Loucy (cell line): ENCODE results near the gene NIPBL.

ENCODE experiments used
- H2AFZ ChIP-seq: fragments of 200-600 bp; sonication (generic); 2 replicates; pipeline ENCODE4 v1.6.0; 2016; ENCODE audit warnings: antibody characterized with exemption, mild to moderate bottlenecking, low read length, moderate library complexity
- H3F3A ChIP-seq: fragments of 200-600 bp; 2 replicates; pipeline ENCODE4 v1.6.0; 2016; ENCODE audit warnings: antibody characterized with exemption, low read depth, mild to moderate bottlenecking
- H3K27me3 ChIP-seq: fragments of 200-600 bp; sonication (generic); 2 replicates; pipeline ENCODE4 v1.6.1; 2014; ENCODE audit warnings: low read length, mild to moderate bottlenecking; ENCODE audit not compliant: insufficient read depth, poor library complexity, severe bottlenecking
- H3K36me3 ChIP-seq: fragments of 200-600 bp; sonication (generic); 2 replicates; pipeline ENCODE4 v1.6.1; 2016; ENCODE audit warnings: low read length; ENCODE audit not compliant: insufficient read depth
- H3K4me1 ChIP-seq: fragments of 200-600 bp; sonication (generic); 2 replicates; pipeline ENCODE4 v1.5.1; 2014; ENCODE audit warnings: low read length, mild to moderate bottlenecking; ENCODE audit not compliant: insufficient read depth, poor library complexity, severe bottlenecking
- H3K4me2 ChIP-seq: fragments of 200-600 bp; sonication (generic); 2 replicates; pipeline ENCODE4 v1.6.0; 2014; ENCODE audit warnings: antibody characterized with exemption, low read length, low read depth, mild to moderate bottlenecking; ENCODE audit not compliant: poor library complexity, severe bottlenecking
- H3K4me3 ChIP-seq: fragments of 200-600 bp; sonication (generic); 2 replicates; pipeline ENCODE4 v1.5.1; 2014; ENCODE audit warnings: low read length, mild to moderate bottlenecking, mixed read lengths; ENCODE audit not compliant: poor library complexity, severe bottlenecking
- H3K79me2 ChIP-seq: fragments of 200-600 bp; sonication (generic); 2 replicates; pipeline ENCODE4 v1.6.1; 2014; ENCODE audit warnings: low read length; ENCODE audit not compliant: insufficient read depth
- H3K9ac ChIP-seq: fragments of 200-600 bp; sonication (generic); 2 replicates; pipeline ENCODE4 v1.6.0; 2014; ENCODE audit warnings: mild to moderate bottlenecking, low read depth, low read length, moderate library complexity; ENCODE audit not compliant: poor library complexity, severe bottlenecking
- H3K9me2 ChIP-seq: fragments of 200-600 bp; sonication (generic); replicated peaks from 2 replicates; pipeline ENCODE4 v1.6.1; 2016; ENCODE audit warnings: low read depth, low read length, mixed read lengths
- H3K9me3 ChIP-seq: fragments of 200-600 bp; sonication (generic); 2 replicates; pipeline ENCODE4 v1.6.1; 2014; ENCODE audit warnings: mild to moderate bottlenecking, antibody characterized with exemption, low read length, low read depth; ENCODE audit not compliant: insufficient read depth
- H4K20me1 ChIP-seq: fragments of 200-600 bp; sonication (generic); 2 replicates; pipeline ENCODE4 v1.6.0; 2014; ENCODE audit warnings: antibody characterized with exemption, low read length, mild to moderate bottlenecking; ENCODE audit not compliant: insufficient read depth, poor library complexity, severe bottlenecking
- EZH2phosphoT487 ChIP-seq: fragments of 200-600 bp; IDR thresholded peaks from 2 replicates; pipeline ENCODE4 v1.6.1; 2018; ENCODE audit warnings: antibody characterized with exemption, mild to moderate bottlenecking, moderate library complexity, borderline replicate concordance
- TF ChIP-seq, protein P1 (sequence below): fragments of 200-600 bp; sonication (generic); conservative IDR thresholded peaks from 2 replicates; pipeline ENCODE4 v1.5.1; 2014; ENCODE audit warnings: mild to moderate bottlenecking, antibody characterized with exemption, low read length

Gene NIPBL

DNA sequence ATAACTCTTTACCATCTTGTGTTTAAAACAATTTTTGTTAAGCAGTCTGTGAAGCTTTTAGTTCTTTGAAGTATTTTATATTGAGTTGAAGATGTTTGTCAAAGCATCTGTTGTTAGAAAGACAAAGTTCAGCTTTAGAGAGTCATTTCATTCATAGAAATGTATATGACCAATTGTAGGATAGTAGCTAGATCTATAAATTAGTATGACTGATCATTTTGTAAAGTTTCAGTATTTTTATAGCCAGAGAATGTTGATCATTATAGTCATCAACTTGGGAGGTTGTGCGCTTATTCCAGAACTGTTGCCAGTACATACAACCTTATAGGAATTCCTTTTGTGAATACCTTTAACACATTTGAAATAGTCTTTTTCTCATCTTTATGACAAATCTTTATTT lies 5.2 kb downstream of the NIPBL start:
- H3K4me2 ChIP-seq, result peak overlapping the region; percentile 87
- no peaks in the 10 kb centered on the region for H3K9me3 ChIP-seq
- peaks cover 53% of the 10 kb centered on the region for H3K4me1 ChIP-seq
- H3K9me2 ChIP-seq, result no peaks in the 10 kb centered on the region
- TF ChIP-seq EZH2phosphoT487, result no peak
- TF ChIP-seq, protein P1, sequence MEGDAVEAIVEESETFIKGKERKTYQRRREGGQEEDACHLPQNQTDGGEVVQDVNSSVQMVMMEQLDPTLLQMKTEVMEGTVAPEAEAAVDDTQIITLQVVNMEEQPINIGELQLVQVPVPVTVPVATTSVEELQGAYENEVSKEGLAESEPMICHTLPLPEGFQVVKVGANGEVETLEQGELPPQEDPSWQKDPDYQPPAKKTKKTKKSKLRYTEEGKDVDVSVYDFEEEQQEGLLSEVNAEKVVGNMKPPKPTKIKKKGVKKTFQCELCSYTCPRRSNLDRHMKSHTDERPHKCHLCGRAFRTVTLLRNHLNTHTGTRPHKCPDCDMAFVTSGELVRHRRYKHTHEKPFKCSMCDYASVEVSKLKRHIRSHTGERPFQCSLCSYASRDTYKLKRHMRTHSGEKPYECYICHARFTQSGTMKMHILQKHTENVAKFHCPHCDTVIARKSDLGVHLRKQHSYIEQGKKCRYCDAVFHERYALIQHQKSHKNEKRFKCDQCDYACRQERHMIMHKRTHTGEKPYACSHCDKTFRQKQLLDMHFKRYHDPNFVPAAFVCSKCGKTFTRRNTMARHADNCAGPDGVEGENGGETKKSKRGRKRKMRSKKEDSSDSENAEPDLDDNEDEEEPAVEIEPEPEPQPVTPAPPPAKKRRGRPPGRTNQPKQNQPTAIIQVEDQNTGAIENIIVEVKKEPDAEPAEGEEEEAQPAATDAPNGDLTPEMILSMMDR, result no peak
- no peaks in the 10 kb centered on the region for H3K27me3 ChIP-seq
- peak overlapping the region; percentile 93 for H3K4me3 ChIP-seq
- H3K9ac ChIP-seq, result peak overlapping the region; percentile 99
- H2AFZ ChIP-seq, result no peak overlapping the region
- H3F3A ChIP-seq, result no peaks in the 10 kb centered on the region; the same call in 1 of the 2 replicates
- peaks cover 10% of the 10 kb centered on the region; the same call in 1 of the 2 replicates for H3K36me3 ChIP-seq
- peaks cover 100% of the 10 kb centered on the region for H3K79me2 ChIP-seq
- peaks cover 97% of the 10 kb centered on the region for H4K20me1 ChIP-seq

DNA sequence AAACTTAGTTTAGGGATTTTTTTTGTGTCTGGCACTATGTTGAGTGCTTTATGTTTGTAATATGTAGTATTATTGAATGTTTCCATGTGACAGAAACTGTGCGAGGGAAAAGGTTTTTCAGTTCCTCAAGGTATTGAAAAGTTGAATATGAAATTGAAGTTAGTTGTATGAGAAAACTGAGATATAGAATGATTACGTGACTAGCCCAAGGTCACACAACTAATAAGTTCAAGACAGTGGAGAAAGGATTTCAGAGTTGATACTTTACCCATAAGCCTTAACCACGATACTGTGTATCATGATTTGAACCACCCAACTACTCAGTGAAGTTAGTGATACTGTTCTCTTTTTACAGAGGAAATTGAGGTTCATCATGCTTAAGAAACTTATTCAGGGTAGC lies 5.7 kb downstream of the NIPBL start:
- peaks cover 100% of the 10 kb centered on the region for H3K79me2 ChIP-seq
- no peak overlapping the region for H2AFZ ChIP-seq
- H3K27me3 ChIP-seq, result no peaks in the 10 kb centered on the region
- TF ChIP-seq EZH2phosphoT487, result no peak
- TF ChIP-seq, protein P1, result no peak
- peaks cover 10% of the 10 kb centered on the region; the same call in 1 of the 2 replicates for H3K36me3 ChIP-seq
- H3K9me3 ChIP-seq, result no peaks in the 10 kb centered on the region
- H3F3A ChIP-seq, result no peaks in the 10 kb centered on the region; the same call in 1 of the 2 replicates
- peaks cover 100% of the 10 kb centered on the region for H4K20me1 ChIP-seq
- peak overlapping the region; percentile 99 for H3K9ac ChIP-seq
- peak overlapping the region; percentile 93 for H3K4me3 ChIP-seq
- peaks cover 58% of the 10 kb centered on the region for H3K4me1 ChIP-seq
- H3K9me2 ChIP-seq, result no peaks in the 10 kb centered on the region
- H3K4me2 ChIP-seq, result peak overlapping the region; percentile 87

DNA sequence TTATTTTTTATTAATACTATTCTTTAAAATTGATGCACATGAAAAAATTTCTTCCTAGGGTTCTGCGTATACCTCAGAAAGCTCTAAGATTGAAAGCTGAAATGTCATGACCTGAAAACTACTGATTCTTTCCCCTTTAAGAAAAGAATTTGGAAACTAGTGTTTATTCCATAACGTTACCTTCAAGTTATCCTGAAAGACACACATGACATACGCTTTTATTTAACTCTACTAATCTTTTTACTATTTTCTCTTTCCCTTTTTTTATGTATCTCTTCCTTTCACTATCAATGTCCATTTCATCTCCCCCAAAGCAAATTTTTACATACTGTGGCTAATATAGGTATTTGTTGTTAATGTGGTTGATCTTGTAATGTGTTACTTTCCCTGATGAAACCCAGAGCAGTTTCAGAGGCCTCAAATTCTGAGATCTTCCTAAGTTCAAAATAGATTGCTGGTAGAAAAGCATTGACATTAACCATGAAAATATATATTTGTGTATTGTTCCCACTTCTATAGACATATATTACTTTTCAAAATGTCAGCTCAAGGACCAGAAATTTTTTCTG lies 7.4 kb downstream of the NIPBL start:
- H3K9me2 ChIP-seq, result no peaks in the 10 kb centered on the region
- H2AFZ ChIP-seq, result no peak overlapping the region
- H3K4me2 ChIP-seq, result peak overlapping the region; percentile 87
- peak overlapping the region; percentile 93 for H3K4me3 ChIP-seq
- peaks cover 10% of the 10 kb centered on the region; the same call in 1 of the 2 replicates for H3K36me3 ChIP-seq
- peaks cover 75% of the 10 kb centered on the region for H3K4me1 ChIP-seq
- H3K9ac ChIP-seq, result peak overlapping the region; percentile 2
- H3K27me3 ChIP-seq, result no peaks in the 10 kb centered on the region
- peaks cover 100% of the 10 kb centered on the region for H4K20me1 ChIP-seq
- TF ChIP-seq EZH2phosphoT487, result no peak
- peaks cover 100% of the 10 kb centered on the region for H3K79me2 ChIP-seq
- H3F3A ChIP-seq, result no peaks in the 10 kb centered on the region
- H3K9me3 ChIP-seq, result no peaks in the 10 kb centered on the region

DNA sequence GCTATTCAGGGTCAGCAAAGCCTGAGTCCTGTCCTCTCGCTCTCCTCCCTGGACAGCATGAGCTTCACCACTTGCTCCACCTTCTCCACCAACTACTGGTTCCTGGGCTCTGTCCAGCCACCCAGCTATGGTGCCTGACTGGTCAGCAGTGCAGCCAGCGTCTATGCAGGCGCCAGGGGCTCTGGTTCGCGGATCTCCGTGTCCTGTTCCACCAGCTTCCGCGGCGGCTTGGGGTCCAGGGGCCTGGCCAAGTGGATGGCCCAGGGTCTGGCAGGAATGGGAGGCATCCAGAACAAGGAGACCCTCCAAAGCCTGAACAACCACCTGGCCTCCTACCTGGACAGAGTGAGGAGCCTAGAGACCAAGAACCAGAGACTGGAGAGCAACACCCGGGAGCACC lies 8.6 kb downstream of the NIPBL start:
- TF ChIP-seq EZH2phosphoT487, result no peak
- TF ChIP-seq, protein P1, result no peak
- H3K27me3 ChIP-seq, result no peaks in the 10 kb centered on the region
- no peaks in the 10 kb centered on the region for H3F3A ChIP-seq
- no peak overlapping the region for H3K9ac ChIP-seq
- H3K4me3 ChIP-seq, result no peak overlapping the region
- peaks cover 100% of the 10 kb centered on the region for H3K79me2 ChIP-seq
- no peak overlapping the region for H3K4me2 ChIP-seq
- H3K36me3 ChIP-seq, result peaks cover 10% of the 10 kb centered on the region; the same call in 1 of the 2 replicates
- no peaks in the 10 kb centered on the region for H3K9me3 ChIP-seq
- peaks cover 100% of the 10 kb centered on the region for H4K20me1 ChIP-seq
- no peak overlapping the region for H2AFZ ChIP-seq
- H3K9me2 ChIP-seq, result no peaks in the 10 kb centered on the region
- peaks cover 65% of the 10 kb centered on the region for H3K4me1 ChIP-seq
